Left lung (tissue), 10 donors: ENCODE measurements around the gene PLD4. TPM values are rescaled to one million over a fixed set of nuclear protein-coding genes. Genes with fewer than 3 reads are reported as not detected.
A peak's percentile ranks its signal among the peaks of the same experiment; 100 is the strongest.

Source experiments
- ATAC-seq: fragments of 200-7000 bp; cut with Tn5 transposase; one replicate; pipeline ENCODE4 v1.9.1; 2020; ENCODE audit warnings: moderate library complexity
- DNase-seq, 4 donors: peaks; one replicate each; pipeline ENCODE4 v3.0.0-alpha.2; 2013 to 2020
- H3K27ac ChIP-seq, 2 donors: fragments of 200-600 bp; sonication (generic) in 1 of 2; one replicate each; pipeline versions ENCODE4 v1.5.0 to v1.8.0; 2020 to 2021
- H3K27me3 ChIP-seq, 2 donors: fragments of 200-600 bp; sonication (generic) in 1 of 2; one replicate each; pipeline versions ENCODE4 v1.5.0 to v1.8.0; 2020 to 2021
- H3K36me3 ChIP-seq, 2 donors: fragments of 200-600 bp; sonication (generic) in 1 of 2; one replicate each; pipeline versions ENCODE4 v1.5.0 to v1.8.0; 2020 to 2021
- H3K4me1 ChIP-seq, 2 donors: fragments of 200-600 bp; one replicate each; pipeline ENCODE4 v1.8.0; 2021
- H3K4me3 ChIP-seq, 2 donors: fragments of 200-600 bp; sonication (generic) in 1 of 2; one replicate each; pipeline versions ENCODE4 v1.5.0 to v1.8.0; 2020 to 2021; ENCODE audit warnings: mild to moderate bottlenecking in 1 of 2
- H3K9me3 ChIP-seq, 2 donors: fragments of 200-600 bp; sonication (generic) in 1 of 2; one replicate each; pipeline versions ENCODE4 v1.5.0 to v1.8.0; 2020 to 2021
- intact Hi-C, 2 donors: fragments of 100-400 bp; cut with DNase I; formaldehyde crosslinking; loops; one replicate each; pipeline versions ENCODE4 v1.11.2 to v1.14.2; 2022
- polyA plus RNA-seq, 6 donors: library from polyadenylated mRNA; unstranded; fragments of 120-200 nt; gene quantifications; one replicate each; pipeline ENCODE4 v1.2.1, GENCODE V29; 2013; ENCODE audit not compliant: insufficient read length in 6 of 6
- total RNA-seq, 2 donors: library from RNA; stranded (reverse); fragmentation: NEBNext Ultra II Directional; extraction: Animal tissue kit (Norgen Biotek cat#: 25700); gene quantifications; one replicate each; pipeline ENCODE4 v1.2.1, GENCODE V29; 2021
- TF ChIP-seq, protein P1 (sequence below), 2 donors: fragments of 200-600 bp; sonication (generic) in 1 of 2; IDR thresholded peaks; one replicate each; pipeline versions ENCODE4 v1.5.0 to v1.8.0; 2021; ENCODE audit warnings: antibody characterized with exemption in 2 of 2
- donor health status: DM: no; HTN: yes; CAD: no.
- donor health status: DM: no; HTN: no; CAD: no.

PLD4 gene
- total and polyA plus RNA-seq, 8 donors: 0.76 to 8.0 (median 4.7) TPM

DNA sequence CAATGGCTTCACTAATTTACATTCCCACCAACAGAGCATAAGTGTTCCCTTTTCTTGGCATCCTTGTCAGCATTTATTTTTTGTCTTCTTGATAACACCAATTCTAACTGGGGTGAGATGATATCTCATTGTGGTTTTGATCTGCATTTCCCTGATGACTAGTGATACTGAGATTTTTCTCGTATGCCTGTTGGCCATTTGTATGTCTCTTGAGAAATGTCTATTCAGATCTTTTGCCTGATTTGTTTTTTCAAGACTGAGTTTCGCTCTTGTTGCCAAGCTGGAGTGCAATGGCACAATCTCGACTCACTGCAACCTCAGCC lies 4.7 kb upstream of the PLD4 start:
- no peak overlapping the region for H3K27ac ChIP-seq
- peaks cover 0 to 8% of the 10 kb centered on the region in 2 donors for H3K9me3 ChIP-seq
- TF ChIP-seq, protein P1, sequence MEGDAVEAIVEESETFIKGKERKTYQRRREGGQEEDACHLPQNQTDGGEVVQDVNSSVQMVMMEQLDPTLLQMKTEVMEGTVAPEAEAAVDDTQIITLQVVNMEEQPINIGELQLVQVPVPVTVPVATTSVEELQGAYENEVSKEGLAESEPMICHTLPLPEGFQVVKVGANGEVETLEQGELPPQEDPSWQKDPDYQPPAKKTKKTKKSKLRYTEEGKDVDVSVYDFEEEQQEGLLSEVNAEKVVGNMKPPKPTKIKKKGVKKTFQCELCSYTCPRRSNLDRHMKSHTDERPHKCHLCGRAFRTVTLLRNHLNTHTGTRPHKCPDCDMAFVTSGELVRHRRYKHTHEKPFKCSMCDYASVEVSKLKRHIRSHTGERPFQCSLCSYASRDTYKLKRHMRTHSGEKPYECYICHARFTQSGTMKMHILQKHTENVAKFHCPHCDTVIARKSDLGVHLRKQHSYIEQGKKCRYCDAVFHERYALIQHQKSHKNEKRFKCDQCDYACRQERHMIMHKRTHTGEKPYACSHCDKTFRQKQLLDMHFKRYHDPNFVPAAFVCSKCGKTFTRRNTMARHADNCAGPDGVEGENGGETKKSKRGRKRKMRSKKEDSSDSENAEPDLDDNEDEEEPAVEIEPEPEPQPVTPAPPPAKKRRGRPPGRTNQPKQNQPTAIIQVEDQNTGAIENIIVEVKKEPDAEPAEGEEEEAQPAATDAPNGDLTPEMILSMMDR (IDR thresholded peaks at IDR 0.05): no peak
- intact Hi-C loops: no loop called here
- peaks cover 0 to 2% of the 10 kb centered on the region in 2 donors for H3K4me1 ChIP-seq
- no peaks in the 10 kb centered on the region for H3K36me3 ChIP-seq
- no peak for DNase-seq
- no peak for ATAC-seq
- H3K4me3 ChIP-seq: no peak overlapping the region
- H3K27me3 ChIP-seq: no peaks in the 10 kb centered on the region

DNA sequence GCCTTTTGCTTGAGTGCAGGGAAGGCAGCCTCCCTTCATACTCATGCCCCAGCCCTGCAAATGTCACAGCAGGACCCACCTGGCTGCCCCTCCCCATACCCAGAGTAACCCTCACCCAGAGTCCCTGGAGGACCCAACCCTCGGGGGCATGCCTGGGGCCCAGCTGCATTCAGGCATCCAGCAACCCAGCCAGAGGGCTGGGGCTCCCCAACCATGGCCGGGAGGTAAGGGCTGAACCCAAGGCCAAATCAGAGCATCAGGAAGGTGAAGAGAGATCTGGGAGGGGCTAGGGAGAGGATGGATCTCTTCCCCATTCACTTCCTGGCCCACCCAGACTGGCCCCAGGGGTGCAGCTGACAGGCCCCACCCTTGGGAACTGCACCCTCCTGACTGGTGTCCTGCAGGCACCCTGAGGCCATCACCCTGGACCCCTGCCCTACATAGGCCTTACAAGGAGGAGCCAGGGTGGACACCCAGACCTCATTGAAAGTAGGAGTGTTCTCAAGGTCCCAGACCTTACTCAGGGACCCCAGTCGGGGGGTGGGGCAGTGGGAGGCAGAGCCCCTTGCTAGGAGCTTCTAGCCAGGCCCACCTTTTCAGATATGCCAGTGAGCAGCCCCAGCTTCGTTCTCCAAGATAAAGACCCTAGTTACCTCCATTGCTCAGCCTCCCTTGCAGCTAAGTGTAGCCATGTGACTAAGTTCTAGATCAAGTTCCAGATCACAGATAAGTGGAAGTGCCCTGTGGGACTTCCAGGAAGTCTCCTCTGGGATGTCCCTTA lies 849 bp upstream of the PLD4 start:
- Histone ChIP-seq H3K36me3 (no peaks in the 10 kb centered on the region), H3K4me3 (no peak overlapping the region), H3K9me3 (peaks cover 0 to 8% of the 10 kb centered on the region in 2 donors), H3K27ac (no peak overlapping the region), H3K27me3 (peaks cover 0 to 24% of the 10 kb centered on the region in 2 donors), H3K4me1 (peaks cover 0 to 8% of the 10 kb centered on the region in 2 donors)
- TF ChIP-seq, protein P1 (IDR thresholded peaks at IDR 0.05): no peak
- intact Hi-C loops: no loop called here
- ATAC-seq: no peak
- DNase-seq: no peak

DNA sequence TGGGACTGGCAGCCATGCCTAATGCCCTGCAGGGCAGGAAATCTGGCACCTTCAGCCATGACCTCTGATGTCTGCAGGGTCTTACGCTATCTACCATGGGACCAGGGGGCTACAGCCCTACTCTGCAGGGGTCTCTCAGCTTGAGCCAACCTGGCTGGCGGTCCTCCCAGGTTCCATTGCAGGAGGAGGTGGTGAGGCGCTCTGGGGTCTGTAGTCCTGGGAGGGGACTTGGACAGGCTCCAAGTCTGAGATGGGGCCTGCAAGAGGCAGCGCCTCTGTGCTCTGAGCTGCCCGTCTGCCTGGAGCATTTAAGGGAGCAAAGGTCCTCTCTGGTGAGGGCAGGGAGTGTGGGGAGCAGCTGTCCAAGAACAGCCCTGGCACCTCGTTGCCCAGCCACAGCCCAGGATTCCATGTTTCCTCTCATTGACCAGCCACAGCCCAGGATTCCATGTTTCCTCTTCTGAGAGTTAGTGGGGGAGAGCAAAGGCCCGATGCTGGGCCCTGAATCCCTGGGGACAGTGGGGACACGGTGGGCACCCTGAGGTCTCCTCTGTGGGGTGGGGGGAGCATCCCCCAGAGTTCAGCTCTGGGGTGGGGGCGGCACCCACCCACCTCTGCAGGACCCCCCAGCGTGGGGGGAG lies 655 bp downstream of the PLD4 start:
- intact Hi-C loops: no loop called here
- Histone ChIP-seq H3K27ac (no peak overlapping the region), H3K4me3 (no peak overlapping the region), H3K4me1 (peaks cover 0 to 8% of the 10 kb centered on the region in 2 donors), H3K9me3 (peaks cover 0 to 8% of the 10 kb centered on the region in 2 donors), H3K27me3 (peaks cover 0 to 24% of the 10 kb centered on the region in 2 donors), H3K36me3 (no peaks in the 10 kb centered on the region)
- TF ChIP-seq, protein P1 (IDR thresholded peaks at IDR 0.05): no peak
- DNase-seq (peak in 1 of 4 donors; percentile 27), ATAC-seq (no peak)

DNA sequence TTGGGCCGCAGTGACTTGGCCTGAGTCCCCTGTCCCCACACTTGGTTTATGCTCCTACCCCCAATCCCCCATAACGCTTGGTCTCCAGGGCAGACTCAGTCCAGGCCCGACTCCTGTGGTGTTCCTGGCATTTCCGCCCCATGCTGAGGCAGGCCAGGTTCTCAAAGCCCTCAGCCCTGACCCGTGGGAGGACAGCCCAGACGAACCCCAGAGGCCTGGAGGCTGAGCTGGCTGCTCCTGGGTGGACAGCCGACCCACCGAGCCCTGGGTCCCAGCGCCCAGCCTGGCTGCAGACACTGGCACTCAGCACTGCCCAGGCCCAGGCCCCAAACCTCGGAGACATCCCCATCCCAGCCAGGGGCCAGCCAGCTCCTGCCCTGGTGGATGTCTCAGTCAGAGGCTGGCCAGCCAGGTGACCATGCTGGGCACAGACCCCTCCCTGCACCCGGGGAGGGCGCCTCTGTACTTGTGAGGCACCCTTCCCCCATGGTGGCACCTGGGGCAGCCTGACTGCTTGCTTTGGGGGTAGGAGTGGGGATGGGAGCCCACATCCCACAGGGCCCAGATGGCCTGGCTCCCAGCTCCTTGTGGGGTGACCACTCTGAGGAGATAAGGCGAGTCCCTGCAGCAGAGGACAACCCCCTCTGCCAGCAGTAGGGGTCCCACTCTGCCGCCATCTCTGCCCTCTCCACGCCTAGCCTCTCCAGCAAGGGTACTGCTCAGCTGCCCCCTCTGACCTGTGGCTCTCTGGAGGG lies 1.4 kb downstream of the PLD4 start:
- H3K27ac ChIP-seq: no peak overlapping the region
- H3K9me3 ChIP-seq: peaks cover 0 to 8% of the 10 kb centered on the region in 2 donors
- H3K4me3 ChIP-seq: no peak overlapping the region
- TF ChIP-seq, protein P1 (IDR thresholded peaks at IDR 0.05): no peak
- no peak for ATAC-seq
- intact Hi-C loops: no loop called here
- peaks cover 0 to 8% of the 10 kb centered on the region in 2 donors for H3K4me1 ChIP-seq
- no peaks in the 10 kb centered on the region for H3K36me3 ChIP-seq
- H3K27me3 ChIP-seq: peaks cover 0 to 24% of the 10 kb centered on the region in 2 donors
- peak in 2 of 4 donors; percentile 30 to 73 for DNase-seq
